Osteoblast (primary cell): Measurements from ENCODE around the gene DEPP1. TPM values are rescaled to one million over a fixed set of nuclear protein-coding genes. Genes with fewer than 3 reads are reported as not detected.

Experiments
- DNase-seq: peaks from one replicate; pipeline ENCODE4 v3.0.0; 2011; ENCODE audit warnings: low spot score, mixed read lengths; ENCODE audit not compliant: insufficient read length; ENCODE audit errors: missing footprints
- H2AFZ ChIP-seq: 2 replicates; pipeline ENCODE4 v1.6.0; 2011; ENCODE audit warnings: mild to moderate bottlenecking, low read length
- H3K27ac ChIP-seq: 2 replicates; pipeline ENCODE4 v1.5.1; 2011; ENCODE audit warnings: mild to moderate bottlenecking, low read depth, low read length, moderate library complexity
- H3K27me3 ChIP-seq: 2 replicates; pipeline ENCODE4 v1.6.0; 2012; ENCODE audit warnings: mild to moderate bottlenecking, control low read depth, inconsistent platforms, low read length, moderate library complexity; ENCODE audit not compliant: insufficient read depth
- H3K36me3 ChIP-seq: 2 replicates; pipeline ENCODE4 v1.5.1; 2011; ENCODE audit warnings: mild to moderate bottlenecking, low read length, control low read depth, moderate library complexity; ENCODE audit not compliant: insufficient read depth
- H3K4me1 ChIP-seq: 2 replicates; pipeline ENCODE4 v1.5.1; 2011; ENCODE audit warnings: mild to moderate bottlenecking, low read length, control low read depth, moderate library complexity; ENCODE audit not compliant: insufficient read depth
- H3K4me2 ChIP-seq: 2 replicates; pipeline ENCODE4 v1.6.0; 2011; ENCODE audit warnings: mild to moderate bottlenecking, low read length; ENCODE audit not compliant: insufficient read depth
- H3K4me3 ChIP-seq: fragments of 200-600 bp; sonication (generic); 3 replicates; pipeline ENCODE4 v1.5.1; 2012; ENCODE audit warnings: mild to moderate bottlenecking, low read length, inconsistent platforms; ENCODE audit not compliant: insufficient read depth
- H3K79me2 ChIP-seq: 2 replicates; pipeline ENCODE4 v1.6.0; 2012; ENCODE audit warnings: mild to moderate bottlenecking, low read length, control low read depth, inconsistent platforms; ENCODE audit not compliant: insufficient read depth
- H3K9me3 ChIP-seq: 2 replicates; pipeline ENCODE4 v1.5.1; 2011; ENCODE audit warnings: low read depth, low read length, control low read depth
- H4K20me1 ChIP-seq: 2 replicates; pipeline ENCODE4 v1.6.0; 2012; ENCODE audit warnings: mild to moderate bottlenecking, low read length, control low read depth; ENCODE audit not compliant: insufficient read depth
- total RNA-seq: library from RNA; depleted of rRNA; stranded (reverse); fragments of >200 nt; gene quantifications from 2 replicates; pipeline ENCODE4 v1.2.3, GENCODE V29; 2012
- TF ChIP-seq, protein P1 (sequence below): IDR thresholded peaks from 2 replicates; pipeline ENCODE4 v1.5.1; 2011; ENCODE audit warnings: mild to moderate bottlenecking, low read depth, low read length, moderate library complexity; ENCODE audit errors: extremely low read depth

Gene DEPP1
- total RNA-seq, 1 donor: 87.6 TPM

DNA sequence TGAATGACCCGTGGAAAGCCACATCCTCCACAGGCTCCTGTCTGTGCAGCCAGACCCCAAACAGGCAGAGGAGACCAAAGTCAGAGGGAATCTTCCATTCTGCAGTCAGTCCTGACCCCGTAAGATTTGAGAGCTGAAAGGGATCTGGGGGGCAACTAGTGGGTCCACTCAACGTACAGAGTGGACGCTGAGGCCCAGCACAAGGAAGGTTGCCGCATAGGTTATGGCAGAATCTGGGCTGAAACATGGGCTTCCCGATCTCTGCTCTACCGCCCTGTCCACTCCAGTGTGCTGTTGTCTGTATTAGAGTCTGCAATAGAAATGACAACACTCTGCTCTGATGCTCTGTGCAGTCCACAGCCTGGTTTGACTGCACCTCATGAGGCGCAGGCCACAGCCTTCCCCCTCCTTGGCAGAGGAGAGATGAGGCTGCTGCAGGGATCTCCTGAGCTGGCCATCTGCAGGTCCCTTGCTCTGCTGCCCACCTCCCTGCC is 14.2 kb upstream of the DEPP1 start:
- no peaks in the 10 kb centered on the region for H3K36me3 ChIP-seq
- H3K27me3 ChIP-seq: no peaks in the 10 kb centered on the region
- no peak overlapping the region for H3K27ac ChIP-seq
- H4K20me1 ChIP-seq: no peaks in the 10 kb centered on the region
- no peak for DNase-seq
- no peak overlapping the region for H3K4me3 ChIP-seq
- H3K9me3 ChIP-seq: no peaks in the 10 kb centered on the region
- peaks cover 27% of the 10 kb centered on the region for H3K4me1 ChIP-seq
- TF ChIP-seq, protein P1, sequence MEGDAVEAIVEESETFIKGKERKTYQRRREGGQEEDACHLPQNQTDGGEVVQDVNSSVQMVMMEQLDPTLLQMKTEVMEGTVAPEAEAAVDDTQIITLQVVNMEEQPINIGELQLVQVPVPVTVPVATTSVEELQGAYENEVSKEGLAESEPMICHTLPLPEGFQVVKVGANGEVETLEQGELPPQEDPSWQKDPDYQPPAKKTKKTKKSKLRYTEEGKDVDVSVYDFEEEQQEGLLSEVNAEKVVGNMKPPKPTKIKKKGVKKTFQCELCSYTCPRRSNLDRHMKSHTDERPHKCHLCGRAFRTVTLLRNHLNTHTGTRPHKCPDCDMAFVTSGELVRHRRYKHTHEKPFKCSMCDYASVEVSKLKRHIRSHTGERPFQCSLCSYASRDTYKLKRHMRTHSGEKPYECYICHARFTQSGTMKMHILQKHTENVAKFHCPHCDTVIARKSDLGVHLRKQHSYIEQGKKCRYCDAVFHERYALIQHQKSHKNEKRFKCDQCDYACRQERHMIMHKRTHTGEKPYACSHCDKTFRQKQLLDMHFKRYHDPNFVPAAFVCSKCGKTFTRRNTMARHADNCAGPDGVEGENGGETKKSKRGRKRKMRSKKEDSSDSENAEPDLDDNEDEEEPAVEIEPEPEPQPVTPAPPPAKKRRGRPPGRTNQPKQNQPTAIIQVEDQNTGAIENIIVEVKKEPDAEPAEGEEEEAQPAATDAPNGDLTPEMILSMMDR: no peak
- H2AFZ ChIP-seq: no peak overlapping the region
- no peak overlapping the region for H3K4me2 ChIP-seq
- no peaks in the 10 kb centered on the region for H3K79me2 ChIP-seq

DNA sequence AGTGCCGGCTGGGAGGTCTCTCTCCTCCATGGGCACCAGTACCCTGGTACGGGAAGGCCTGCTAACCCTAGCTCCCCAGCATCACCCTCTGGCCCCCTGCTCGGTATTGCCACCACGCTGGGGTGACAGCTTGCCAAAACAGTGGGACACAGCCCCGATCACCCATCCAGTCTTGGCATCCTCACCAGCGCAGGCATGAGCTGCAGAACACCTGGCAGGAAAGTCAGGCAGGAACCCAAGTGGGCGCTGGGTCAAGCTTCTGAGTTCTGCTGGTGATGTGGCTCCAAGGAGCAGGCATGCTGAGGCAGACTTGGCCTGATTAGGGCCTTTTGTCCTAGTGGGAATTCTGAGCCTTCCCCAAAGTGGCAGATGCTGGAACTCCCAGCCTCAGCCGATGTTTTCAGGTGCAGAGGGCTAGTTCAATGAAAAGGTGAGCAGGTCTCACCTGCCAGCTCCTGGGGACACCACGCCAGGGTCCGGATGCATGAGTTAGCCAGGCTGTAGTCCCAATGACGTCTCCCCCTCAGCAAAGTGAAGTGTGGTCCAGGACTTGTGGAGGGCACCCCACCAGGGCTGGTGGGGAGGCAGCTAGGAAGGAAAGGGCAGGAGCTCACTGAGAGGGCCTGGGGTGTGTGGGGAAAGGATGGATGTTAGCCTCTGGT is 13.6 kb upstream of the DEPP1 start:
- no peaks in the 10 kb centered on the region for H4K20me1 ChIP-seq
- H3K4me1 ChIP-seq: peaks cover 27% of the 10 kb centered on the region
- no peak overlapping the region for H3K4me2 ChIP-seq
- no peak overlapping the region for H2AFZ ChIP-seq
- no peaks in the 10 kb centered on the region for H3K9me3 ChIP-seq
- H3K27ac ChIP-seq: no peak overlapping the region
- no peaks in the 10 kb centered on the region for H3K27me3 ChIP-seq
- DNase-seq: no peak
- no peaks in the 10 kb centered on the region for H3K36me3 ChIP-seq
- no peak overlapping the region for H3K4me3 ChIP-seq
- no peaks in the 10 kb centered on the region for H3K79me2 ChIP-seq
- TF ChIP-seq, protein P1: no peak

DNA sequence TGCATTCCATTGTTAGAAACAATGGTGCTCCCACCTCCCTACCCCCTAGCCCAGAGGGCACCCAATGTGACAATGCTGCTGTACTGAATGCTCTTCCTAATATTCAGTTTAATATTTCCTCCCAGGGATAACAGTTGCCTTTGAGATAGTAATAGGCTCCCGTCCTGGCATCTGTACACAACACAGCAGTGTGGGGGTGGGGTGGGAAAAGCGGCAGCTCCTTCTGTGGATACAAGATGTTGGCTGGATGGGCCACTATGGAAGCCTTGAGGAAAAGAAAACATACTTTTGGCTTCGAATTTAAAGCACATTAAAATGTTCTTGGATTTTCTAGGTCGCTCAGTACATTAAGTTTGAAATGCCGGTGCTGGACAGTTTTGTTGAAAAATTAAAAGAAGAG is 13.0 kb upstream of the DEPP1 start:
- DNase-seq: no peak
- no peaks in the 10 kb centered on the region for H3K27me3 ChIP-seq
- no peak overlapping the region for H3K4me2 ChIP-seq
- H3K4me3 ChIP-seq: no peak overlapping the region
- H3K9me3 ChIP-seq: no peaks in the 10 kb centered on the region
- no peak overlapping the region for H3K27ac ChIP-seq
- no peaks in the 10 kb centered on the region for H3K36me3 ChIP-seq
- H2AFZ ChIP-seq: no peak overlapping the region
- TF ChIP-seq, protein P1: no peak
- no peaks in the 10 kb centered on the region for H3K79me2 ChIP-seq
- peaks cover 21% of the 10 kb centered on the region for H3K4me1 ChIP-seq
- H4K20me1 ChIP-seq: no peaks in the 10 kb centered on the region

DNA sequence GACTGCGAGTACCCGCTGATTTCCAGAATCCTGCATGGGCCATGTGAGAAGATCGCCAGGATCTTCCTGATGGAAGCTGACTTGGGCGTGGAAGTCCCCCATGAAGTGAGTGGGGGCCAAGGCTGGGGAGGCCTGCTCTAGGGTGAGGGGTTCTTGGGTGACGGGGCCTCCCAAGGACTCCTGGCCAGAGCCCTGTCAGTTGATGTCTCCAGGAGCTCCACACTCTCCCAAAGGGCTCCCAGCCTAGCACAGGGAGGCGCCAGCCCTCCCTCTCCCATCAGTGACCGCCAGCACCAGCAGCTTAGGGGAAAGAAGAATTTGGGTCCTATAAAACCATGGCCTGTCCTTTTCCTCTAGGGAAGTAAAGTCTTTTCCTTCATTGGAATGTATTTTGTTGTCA is 12.4 kb upstream of the DEPP1 start:
- Histone ChIP-seq H3K79me2 (no peaks in the 10 kb centered on the region), H3K4me3 (no peak overlapping the region), H3K36me3 (no peaks in the 10 kb centered on the region), H3K9me3 (no peaks in the 10 kb centered on the region), H4K20me1 (no peaks in the 10 kb centered on the region), H3K4me2 (no peak overlapping the region), H2AFZ (no peak overlapping the region), H3K4me1 (peaks cover 15% of the 10 kb centered on the region), H3K27me3 (no peaks in the 10 kb centered on the region), H3K27ac (no peak overlapping the region)
- TF ChIP-seq, protein P1: no peak
- DNase-seq: no peak
